Activated CD4-positive, alpha-beta T cell treated with anti-CD3 and anti-CD28 coated beads, Interleukin-2, Interleukin-6, amounts not matched to agents 100 ng/mL and 50 ng/mL, durations not matched to agents 16 hours and 8 hours (primary cell): ENCODE results near the gene PLAC9.
"Not testable (repeated sequence)": the region's sequence is repeated elsewhere in the genome, so short reads cannot be mapped to it uniquely, and the experiment has no call there.

ENCODE experiments used
- DNase-seq: peaks from one replicate; pipeline ENCODE4 v3.0.0-alpha.2; 2020

Gene PLAC9, protein sequence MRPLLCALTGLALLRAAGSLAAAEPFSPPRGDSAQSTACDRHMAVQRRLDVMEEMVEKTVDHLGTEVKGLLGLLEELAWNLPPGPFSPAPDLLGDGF

DNA sequence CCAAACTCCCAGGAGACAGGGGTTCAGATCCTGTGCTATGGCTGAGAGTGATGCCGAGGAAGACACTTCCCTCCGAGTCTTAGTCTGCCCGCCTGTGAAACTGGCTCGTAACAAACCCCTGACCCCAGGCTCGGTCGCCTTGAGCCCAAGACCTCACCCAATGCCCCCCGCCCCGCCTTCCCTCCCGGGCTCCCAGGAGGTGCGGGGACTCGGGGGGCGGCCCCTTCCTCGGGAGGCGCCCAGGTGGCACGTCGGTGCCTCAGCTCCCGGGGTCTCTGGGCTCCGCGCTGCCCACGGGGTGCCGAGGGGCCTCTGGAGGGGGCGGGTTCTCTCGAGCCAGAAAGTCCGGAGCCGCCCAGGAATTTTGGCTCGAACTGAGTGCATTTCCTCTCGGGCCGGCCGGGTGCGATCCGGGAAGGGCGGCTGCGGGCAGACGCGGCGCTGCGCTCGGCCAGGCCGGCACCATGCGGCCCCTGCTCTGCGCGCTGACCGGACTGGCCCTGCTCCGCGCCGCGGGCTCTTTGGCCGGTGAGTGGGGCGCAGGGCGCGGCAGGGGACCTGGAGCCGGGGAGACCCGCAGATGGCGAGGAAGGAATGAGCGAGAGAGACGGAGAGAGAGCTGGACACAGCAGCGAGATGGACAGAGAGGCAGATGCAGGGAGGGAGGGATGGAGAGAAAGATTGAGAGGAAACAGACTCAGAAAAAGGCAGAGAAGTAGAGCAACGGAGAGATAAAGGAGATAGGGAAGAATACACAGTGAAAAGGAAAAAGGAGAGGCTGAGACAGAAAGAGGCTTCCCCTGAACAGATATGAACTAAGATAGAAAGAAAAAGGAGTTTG is at the start of gene PLAC9:
TSS of gene PLAC9 (plus strand) at position 432 of the 841 bp plus-strand sequence. CDS start at position 465, 33 bp downstream.
- no peak for DNase-seq

GRCh38 chr10:80090121-80090520 is 42.4 kb upstream of the PLAC9 start:
- DNase-seq = no peak

GRCh38 chr10:80094231-80094630 is 38.3 kb upstream of the PLAC9 start:
- DNase-seq = no peak

- DNase-seq = not testable (repeated sequence)
Measured at GRCh38 chr10:80098272-80098671, 34.3 kb upstream of the PLAC9 start.

GRCh38 chr10:80099295-80099694 is 33.2 kb upstream of the PLAC9 start:
- not testable (repeated sequence) for DNase-seq

DNA sequence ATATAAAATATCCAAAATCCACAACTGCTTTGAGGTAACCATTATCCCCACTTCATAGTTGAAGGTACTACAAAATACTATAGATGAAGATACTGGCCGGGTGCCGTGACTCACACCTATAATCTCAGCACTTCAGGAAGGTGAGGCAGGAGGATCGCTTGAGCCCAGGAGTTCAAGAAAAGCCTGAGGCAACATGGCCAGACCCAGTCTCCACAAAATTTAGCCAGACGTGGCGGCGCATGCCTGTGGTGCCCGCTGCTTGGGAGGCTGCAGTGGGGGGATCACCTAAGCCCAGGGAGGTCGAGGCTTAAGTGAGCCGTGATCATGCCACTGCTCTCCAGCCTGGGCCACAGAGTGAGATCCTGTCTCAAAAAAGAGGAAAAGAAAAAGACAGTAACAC is 32.4 kb upstream of the PLAC9 start:
- DNase-seq = no peak

- DNase-seq = no peak
Measured at GRCh38 chr10:80100861-80101695, 31.5 kb upstream of the PLAC9 start.

- peak; percentile 50 for DNase-seq
Measured at GRCh38 chr10:80104066-80104926, 28.2 kb upstream of the PLAC9 start.

GRCh38 chr10:80108576-80109239 is 23.8 kb upstream of the PLAC9 start:
- no peak for DNase-seq

- DNase-seq = peak; percentile 4
Measured at GRCh38 chr10:80110986-80111385, 21.5 kb upstream of the PLAC9 start.

- DNase-seq = no peak
Measured at GRCh38 chr10:80118669-80119068, 13.9 kb upstream of the PLAC9 start.

- DNase-seq = no peak
Measured at GRCh38 chr10:80122110-80122710, 10.3 kb upstream of the PLAC9 start.

DNA sequence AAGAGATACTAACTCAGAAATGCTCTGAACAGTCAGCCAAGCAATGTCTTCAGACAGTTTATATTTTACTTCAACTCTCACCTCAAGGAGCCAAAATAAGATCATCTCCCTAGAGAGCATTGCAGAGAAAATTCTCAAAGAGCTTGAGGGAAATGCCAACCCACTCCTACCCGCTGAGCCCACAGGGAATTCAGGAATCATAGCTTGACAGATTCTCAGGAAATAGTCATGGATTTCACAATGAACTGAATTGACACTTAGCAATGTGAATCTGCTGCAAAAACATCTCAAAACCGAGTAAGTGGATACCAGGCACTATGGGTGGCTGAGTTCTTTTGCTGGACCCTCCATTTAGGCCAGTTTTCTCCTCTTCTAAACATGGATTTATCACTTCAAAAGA is 9.8 kb upstream of the PLAC9 start:
- DNase-seq = no peak

DNA sequence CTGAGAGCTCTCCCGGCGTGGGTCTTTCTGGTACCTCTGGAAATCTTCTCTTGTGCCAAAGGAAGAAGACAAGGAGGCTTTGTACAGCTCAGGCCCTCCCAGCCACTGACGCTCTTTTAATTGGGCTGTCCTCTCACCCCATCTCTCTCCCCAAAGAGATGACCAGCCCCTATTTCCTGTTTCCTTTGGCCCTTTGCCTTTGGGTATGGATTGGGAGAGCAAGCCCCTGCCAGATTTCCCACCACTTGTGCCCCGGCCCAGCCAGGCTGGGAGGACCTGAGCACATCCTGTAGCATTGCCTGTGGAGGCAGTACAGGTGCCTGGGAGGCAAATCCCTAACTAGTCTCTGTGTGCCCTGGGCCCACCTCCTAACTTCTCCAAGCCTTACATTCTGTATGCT is 5.7 kb upstream of the PLAC9 start:
- DNase-seq = no peak

GRCh38 chr10:80131499-80131901 is 1.0 kb upstream of the PLAC9 start:
- no peak for DNase-seq

DNA sequence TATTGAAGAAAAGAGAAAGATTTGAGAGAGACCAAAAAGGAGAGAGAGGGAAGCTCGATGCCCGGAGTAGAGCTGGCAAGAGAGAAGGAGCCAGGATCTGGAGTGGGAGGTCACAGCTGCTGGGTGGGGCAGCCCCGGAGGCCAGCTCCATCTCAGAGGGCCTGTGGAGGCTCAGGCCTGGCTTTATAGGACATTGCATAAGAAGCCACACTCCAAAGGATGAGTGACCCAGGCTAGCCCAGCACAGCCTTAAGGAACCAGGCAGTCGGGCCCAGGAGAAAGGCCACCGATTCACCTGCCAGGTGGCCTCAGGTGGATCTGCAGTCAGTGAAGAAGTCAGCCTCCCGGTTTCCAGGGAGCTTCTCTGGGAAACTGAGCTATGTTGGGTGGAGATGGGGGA is 676 bp downstream of the PLAC9 start:
- no peak for DNase-seq

GRCh38 chr10:80133687-80134086 is 1.2 kb downstream of the PLAC9 start:
- DNase-seq = not testable (repeated sequence)

GRCh38 chr10:80136134-80136571 is 3.6 kb downstream of the PLAC9 start:
- no peak for DNase-seq

DNA sequence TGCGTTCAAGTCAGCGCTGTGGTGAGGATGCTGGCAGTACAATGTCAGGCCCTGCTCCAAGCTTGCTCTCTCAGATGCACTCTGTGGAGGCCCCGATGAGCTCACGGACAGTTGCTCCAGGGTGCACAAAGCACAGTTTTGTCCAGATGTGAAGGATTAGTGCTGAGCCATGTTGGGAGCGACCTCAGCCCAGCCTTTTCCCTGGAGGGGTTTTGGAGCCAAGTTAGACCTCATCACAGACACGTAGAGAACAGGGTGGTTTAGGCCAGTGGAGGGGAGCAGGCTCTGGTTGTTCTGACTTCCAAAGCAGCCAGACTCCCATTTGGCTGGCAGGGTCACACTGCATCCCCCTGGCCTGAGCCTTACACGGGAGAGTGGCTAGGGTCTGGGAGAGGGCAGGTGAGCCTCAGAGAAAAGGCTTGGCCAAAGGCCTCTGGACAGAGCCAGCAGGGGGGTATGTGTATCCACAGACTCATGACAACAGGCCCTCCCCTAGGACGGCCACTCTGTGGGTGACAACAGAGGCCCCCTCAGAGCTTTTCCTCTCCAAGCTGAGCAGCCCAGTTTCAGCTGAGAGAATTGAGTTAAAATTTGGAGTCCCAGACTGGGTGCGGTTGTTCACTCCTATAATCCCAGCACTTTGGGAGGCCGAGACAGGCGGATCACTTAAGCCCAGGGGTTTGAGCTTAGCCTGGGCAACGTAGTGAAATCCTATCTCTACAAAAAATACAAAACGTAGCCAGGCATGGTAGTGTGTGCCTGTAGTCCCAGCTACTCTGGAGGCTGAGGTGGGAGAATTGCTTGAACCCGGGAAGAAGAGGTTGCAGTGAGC is 4.7 kb downstream of the PLAC9 start:
- DNase-seq = no peak

GRCh38 chr10:80137920-80138319 is 5.4 kb downstream of the PLAC9 start:
- no peak for DNase-seq

GRCh38 chr10:80139265-80139664 is 6.7 kb downstream of the PLAC9 start:
- DNase-seq = no peak
